Upper lobe of left lung (tissue), 4 donors: ENCODE data around the gene ZXDC.

Experiments used
- POLR2A ChIP-seq, 4 donors: fragments of 450-650 bp; IDR thresholded peaks; one replicate each; pipeline ENCODE4 v1.5.1; 2016 to 2017; ENCODE audit warnings: antibody characterized with exemption in 4 of 4, mild to moderate bottlenecking in 2 of 4
- TF ChIP-seq, protein P1 (sequence below), 6 experiments: fragments of 450-650 bp in 4 of 6; fragments of 200-600 bp in 2 of 6; sonication (generic) in 2 of 6; IDR thresholded peaks; one replicate each; pipeline ENCODE4 v1.5.1; 2016 to 2019; ENCODE audit warnings: antibody characterized with exemption in 6 of 6

GRCh38 chr3:126516936-126517290 lies 41.2 kb upstream of the ZXDC start:
- TF ChIP-seq, protein P1, sequence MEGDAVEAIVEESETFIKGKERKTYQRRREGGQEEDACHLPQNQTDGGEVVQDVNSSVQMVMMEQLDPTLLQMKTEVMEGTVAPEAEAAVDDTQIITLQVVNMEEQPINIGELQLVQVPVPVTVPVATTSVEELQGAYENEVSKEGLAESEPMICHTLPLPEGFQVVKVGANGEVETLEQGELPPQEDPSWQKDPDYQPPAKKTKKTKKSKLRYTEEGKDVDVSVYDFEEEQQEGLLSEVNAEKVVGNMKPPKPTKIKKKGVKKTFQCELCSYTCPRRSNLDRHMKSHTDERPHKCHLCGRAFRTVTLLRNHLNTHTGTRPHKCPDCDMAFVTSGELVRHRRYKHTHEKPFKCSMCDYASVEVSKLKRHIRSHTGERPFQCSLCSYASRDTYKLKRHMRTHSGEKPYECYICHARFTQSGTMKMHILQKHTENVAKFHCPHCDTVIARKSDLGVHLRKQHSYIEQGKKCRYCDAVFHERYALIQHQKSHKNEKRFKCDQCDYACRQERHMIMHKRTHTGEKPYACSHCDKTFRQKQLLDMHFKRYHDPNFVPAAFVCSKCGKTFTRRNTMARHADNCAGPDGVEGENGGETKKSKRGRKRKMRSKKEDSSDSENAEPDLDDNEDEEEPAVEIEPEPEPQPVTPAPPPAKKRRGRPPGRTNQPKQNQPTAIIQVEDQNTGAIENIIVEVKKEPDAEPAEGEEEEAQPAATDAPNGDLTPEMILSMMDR (IDR thresholded peaks at IDR 0.05): no peak
- no peak for TF ChIP-seq POLR2A (IDR thresholded peaks at IDR 0.05)
